H9 (cell line): Measurements from ENCODE around the gene CFAP46. TPM values are rescaled to one million over a fixed set of nuclear protein-coding genes. Genes with fewer than 3 reads are reported as not detected.

Source experiments
- DNase-seq: peaks from one replicate; pipeline ENCODE4 v3.0.0-alpha.2; 2017
- H2AFZ ChIP-seq: one replicate; pipeline ENCODE4 v1.6.1; 2013; ENCODE audit warnings: mild to moderate bottlenecking, low read length, control low read depth, moderate library complexity
- H2AK5ac ChIP-seq: 2 replicates; pipeline ENCODE4 v1.6.1; 2013; ENCODE audit warnings: low read length, control low read depth, mixed read lengths; ENCODE audit not compliant: insufficient read length
- H2BK120ac ChIP-seq: one replicate; pipeline ENCODE4 v1.6.1; 2013; ENCODE audit warnings: low read depth, mild to moderate bottlenecking, low read length, control low read depth, inconsistent platforms; ENCODE audit not compliant: poor library complexity, severe bottlenecking
- H2BK12ac ChIP-seq: 2 replicates; pipeline ENCODE4 v1.6.1; 2013; ENCODE audit warnings: low read length, control low read depth, mixed read lengths, low read depth; ENCODE audit not compliant: insufficient read length
- H2BK15ac ChIP-seq: 2 replicates; pipeline ENCODE4 v1.6.1; 2013; ENCODE audit warnings: low read depth, low read length, control low read depth
- H2BK20ac ChIP-seq: one replicate; pipeline ENCODE4 v1.6.1; 2013; ENCODE audit warnings: low read depth, mild to moderate bottlenecking, low read length, control low read depth, inconsistent platforms; ENCODE audit not compliant: poor library complexity, severe bottlenecking
- H2BK5ac ChIP-seq: 2 replicates; pipeline ENCODE4 v1.6.1; 2013; ENCODE audit warnings: low read length, control low read depth, mixed read lengths; ENCODE audit not compliant: insufficient read length
- H3K14ac ChIP-seq: 2 replicates; pipeline ENCODE4 v1.6.1; 2013; ENCODE audit warnings: low read length, control low read depth; ENCODE audit not compliant: insufficient read depth
- H3K18ac ChIP-seq: 2 replicates; pipeline ENCODE4 v1.6.1; 2013; ENCODE audit warnings: low read depth, mild to moderate bottlenecking, mixed read lengths, low read length, control low read depth; ENCODE audit not compliant: insufficient read length
- H3K23ac ChIP-seq: 2 replicates; pipeline ENCODE4 v1.6.1; 2013; ENCODE audit warnings: low read length, control low read depth, mixed read lengths, low read depth; ENCODE audit not compliant: insufficient read length
- H3K23me2 ChIP-seq: 2 replicates; pipeline ENCODE4 v1.6.1; 2013; ENCODE audit warnings: low read depth, mild to moderate bottlenecking, mixed read lengths, low read length, control low read depth; ENCODE audit not compliant: insufficient read length, poor library complexity, severe bottlenecking
- H3K27ac ChIP-seq: 2 replicates; pipeline ENCODE4 v1.5.1; 2013; ENCODE audit warnings: low read length, control low read depth, mixed read lengths, low read depth; ENCODE audit not compliant: insufficient read length
- H3K27me3 ChIP-seq: 2 replicates; pipeline ENCODE4 v1.6.1; 2013; ENCODE audit warnings: low read length, control low read depth, inconsistent platforms; ENCODE audit not compliant: insufficient read depth
- H3K4ac ChIP-seq: 2 replicates; pipeline ENCODE4 v1.6.1; 2013; ENCODE audit warnings: low read depth, mild to moderate bottlenecking, control low read depth, inconsistent platforms, low read length, moderate library complexity
- H3K4me1 ChIP-seq: 2 replicates; pipeline ENCODE4 v1.6.1; 2013; ENCODE audit warnings: low read length, control low read depth, inconsistent platforms; ENCODE audit not compliant: insufficient read depth
- H3K4me2 ChIP-seq: 2 replicates; pipeline ENCODE4 v1.6.1; 2013; ENCODE audit warnings: low read length, control low read depth, mixed read lengths; ENCODE audit not compliant: insufficient read length, insufficient read depth
- H3K56ac ChIP-seq: 2 replicates; pipeline ENCODE4 v1.6.1; 2013; ENCODE audit warnings: low read depth, mild to moderate bottlenecking, mixed read lengths, low read length, control low read depth; ENCODE audit not compliant: insufficient read length
- H3K79me1 ChIP-seq: 2 replicates; pipeline ENCODE4 v1.6.1; 2013; ENCODE audit warnings: low read depth, mild to moderate bottlenecking, moderate library complexity, low read length, control low read depth, inconsistent platforms; ENCODE audit not compliant: insufficient read depth, poor library complexity, severe bottlenecking
- H3K79me2 ChIP-seq: 2 replicates; pipeline ENCODE4 v1.6.1; 2013; ENCODE audit warnings: low read length, control low read depth, inconsistent platforms; ENCODE audit not compliant: insufficient read depth
- H3K9ac ChIP-seq: 2 replicates; pipeline ENCODE4 v1.6.1; 2013; ENCODE audit warnings: low read length, control low read depth, mixed read lengths; ENCODE audit not compliant: insufficient read length; ENCODE audit errors: extremely low read depth
- H3K9me3 ChIP-seq: one replicate; pipeline ENCODE4 v1.6.1; 2013; ENCODE audit warnings: low read depth, low read length, inconsistent platforms; ENCODE audit not compliant: control insufficient read depth
- H3T11ph ChIP-seq: one replicate; pipeline ENCODE4 v1.6.1; 2013; ENCODE audit warnings: mild to moderate bottlenecking, low read length, control low read depth, inconsistent platforms
- H4K20me1 ChIP-seq: one replicate; pipeline ENCODE4 v1.6.1; 2013; ENCODE audit not compliant: control insufficient read depth, insufficient read length, insufficient read depth
- H4K5ac ChIP-seq: 2 replicates; pipeline ENCODE4 v1.6.1; 2013; ENCODE audit warnings: low read depth, mild to moderate bottlenecking, mixed read lengths, low read length, control low read depth; ENCODE audit not compliant: insufficient read length
- H4K8ac ChIP-seq: replicated peaks from 2 replicates; pipeline ENCODE4 v1.6.1; 2013; ENCODE audit warnings: low read length, control low read depth, mixed read lengths, low read depth; ENCODE audit not compliant: insufficient read length
- H4K91ac ChIP-seq: 2 replicates; pipeline ENCODE4 v1.6.1; 2013; ENCODE audit warnings: low read depth, mild to moderate bottlenecking, moderate library complexity, mixed read lengths, low read length, control low read depth; ENCODE audit not compliant: insufficient read length
- H3K27ac Mint-ChIP-seq, 3 experiments: 2 replicates in 2 of 3; 3 replicates in 1 of 3; pipeline ENCODE4 v1.8.0; 2020 to 2021; ENCODE audit warnings: mixed read lengths in 3 of 3, mild to moderate bottlenecking in 1 of 3, moderate library complexity in 1 of 3
- H3K27me3 Mint-ChIP-seq: 2 replicates; pipeline ENCODE4 v1.8.0; 2021; ENCODE audit warnings: low read depth, mild to moderate bottlenecking, moderate library complexity, mixed read lengths
- H3K36me3 Mint-ChIP-seq, 3 experiments: 2 replicates in 2 of 3; 3 replicates in 1 of 3; pipeline ENCODE4 v1.8.0; 2020 to 2021; ENCODE audit warnings: low read depth in 3 of 3, mixed read lengths in 3 of 3; ENCODE audit not compliant: insufficient read depth in 1 of 3
- H3K4me1 Mint-ChIP-seq, 2 experiments: 2 replicates each; pipeline ENCODE4 v1.8.0; 2020; ENCODE audit warnings: mixed read lengths in 2 of 2
- H3K4me3 Mint-ChIP-seq, 2 experiments: 2 replicates in 1 of 2; 3 replicates in 1 of 2; pipeline ENCODE4 v1.8.0; 2020 to 2021; ENCODE audit warnings: mild to moderate bottlenecking in 2 of 2, mixed read lengths in 2 of 2, moderate library complexity in 1 of 2
- H3K9me3 Mint-ChIP-seq, 2 experiments: 2 replicates in 1 of 2; 3 replicates in 1 of 2; pipeline ENCODE4 v1.8.0; 2020; ENCODE audit warnings: mild to moderate bottlenecking in 2 of 2, mixed read lengths in 2 of 2, moderate library complexity in 1 of 2
- WGBS: extraction: QIAGEN DNeasy Blood & Tissue Kit; methylation state at CpG from one replicate; pipeline ENCODE4 v1.1.7; 2013; ENCODE audit warnings: missing lambda C conversion rate, low lambda C conversion rate, mixed read lengths; ENCODE audit not compliant: insufficient read length; ENCODE audit errors: extremely low coverage; 5-methylcytosine and 5-hydroxymethylcytosine counted together
- total RNA-seq: library from RNA; stranded (reverse); gene quantifications from 2 replicates; pipeline ENCODE4 v1.2.1, GENCODE V29; 2021
- TF ChIP-seq, protein P1 (sequence below): fragments of 200-600 bp; sonication (generic); conservative IDR thresholded peaks from 3 replicates; pipeline ENCODE4 v1.8.0; 2021; ENCODE audit warnings: antibody characterized with exemption, mild to moderate bottlenecking

The CFAP46 gene
- total RNA-seq, 1 experiment from 2014 or later: 3.1 TPM

DNA sequence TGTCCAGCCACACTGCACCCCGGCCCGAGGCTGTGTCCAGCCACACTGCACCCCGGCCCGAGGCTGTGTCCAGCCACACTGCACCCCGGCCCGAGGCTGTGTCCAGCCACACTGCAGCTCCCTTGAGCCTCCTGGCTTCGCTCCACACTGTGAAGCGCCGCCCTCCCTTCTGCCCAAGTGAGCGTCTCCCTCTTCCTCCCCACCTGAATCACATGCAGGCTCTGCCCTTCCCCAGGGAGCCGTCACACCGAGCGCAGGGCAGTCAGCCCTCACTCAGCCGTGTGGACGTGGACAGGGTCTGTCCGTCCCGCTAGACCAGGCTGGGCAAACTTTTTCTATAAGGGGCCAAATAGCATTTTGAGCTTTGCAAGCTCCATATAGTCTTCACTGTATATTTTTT, 27.6 kb downstream of the CFAP46 start:
- H3K27ac ChIP-seq: no peak overlapping the region
- peak overlapping the region in 1 of 3 experiments; percentile 52; a peak in 1 of 7 replicates for H3K27ac Mint-ChIP-seq
- H3K27me3 ChIP-seq: no peaks in the 10 kb centered on the region
- H2AFZ ChIP-seq: no peak overlapping the region
- H3K9ac ChIP-seq: no peak overlapping the region
- no peak overlapping the region for H3K4ac ChIP-seq
- H3K4me3 Mint-ChIP-seq: no peak overlapping the region
- no peak overlapping the region for H2BK120ac ChIP-seq
- no peaks in the 10 kb centered on the region for H3K4me1 ChIP-seq
- peaks cover 9% of the 10 kb centered on the region for H3K27me3 Mint-ChIP-seq
- no peak overlapping the region for H3K23ac ChIP-seq
- no peak overlapping the region for H2BK12ac ChIP-seq
- WGBS: no CpG with 5 or more reads among the region's 17 CpGs
- H3K4me2 ChIP-seq: no peak overlapping the region
- H3K79me2 ChIP-seq: no peaks in the 10 kb centered on the region
- H2AK5ac ChIP-seq: no peak overlapping the region
- H3K4me1 Mint-ChIP-seq: peaks cover 10 to 24% of the 10 kb centered on the region in 2 experiments
- no peak overlapping the region for H4K5ac ChIP-seq
- H3K56ac ChIP-seq: no peak overlapping the region
- TF ChIP-seq, protein P1, sequence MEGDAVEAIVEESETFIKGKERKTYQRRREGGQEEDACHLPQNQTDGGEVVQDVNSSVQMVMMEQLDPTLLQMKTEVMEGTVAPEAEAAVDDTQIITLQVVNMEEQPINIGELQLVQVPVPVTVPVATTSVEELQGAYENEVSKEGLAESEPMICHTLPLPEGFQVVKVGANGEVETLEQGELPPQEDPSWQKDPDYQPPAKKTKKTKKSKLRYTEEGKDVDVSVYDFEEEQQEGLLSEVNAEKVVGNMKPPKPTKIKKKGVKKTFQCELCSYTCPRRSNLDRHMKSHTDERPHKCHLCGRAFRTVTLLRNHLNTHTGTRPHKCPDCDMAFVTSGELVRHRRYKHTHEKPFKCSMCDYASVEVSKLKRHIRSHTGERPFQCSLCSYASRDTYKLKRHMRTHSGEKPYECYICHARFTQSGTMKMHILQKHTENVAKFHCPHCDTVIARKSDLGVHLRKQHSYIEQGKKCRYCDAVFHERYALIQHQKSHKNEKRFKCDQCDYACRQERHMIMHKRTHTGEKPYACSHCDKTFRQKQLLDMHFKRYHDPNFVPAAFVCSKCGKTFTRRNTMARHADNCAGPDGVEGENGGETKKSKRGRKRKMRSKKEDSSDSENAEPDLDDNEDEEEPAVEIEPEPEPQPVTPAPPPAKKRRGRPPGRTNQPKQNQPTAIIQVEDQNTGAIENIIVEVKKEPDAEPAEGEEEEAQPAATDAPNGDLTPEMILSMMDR: no peak
- H4K8ac ChIP-seq: no peak overlapping the region
- H3K23me2 ChIP-seq: no peaks in the 10 kb centered on the region
- no peaks in the 10 kb centered on the region for H4K20me1 ChIP-seq
- no peak overlapping the region for H2BK15ac ChIP-seq
- DNase-seq: no peak
- no peaks in the 10 kb centered on the region for H3K79me1 ChIP-seq
- H3K14ac ChIP-seq: no peak overlapping the region
- no peak overlapping the region for H4K91ac ChIP-seq
- H3K36me3 Mint-ChIP-seq: no peaks in the 10 kb centered on the region
- no peak overlapping the region for H3K18ac ChIP-seq
- H3K9me3 ChIP-seq: no peaks in the 10 kb centered on the region
- no peak overlapping the region for H3T11ph ChIP-seq
- H3K9me3 Mint-ChIP-seq: no peaks in the 10 kb centered on the region; a peak in 1 of 5 replicates
- H2BK20ac ChIP-seq: no peak overlapping the region
- H2BK5ac ChIP-seq: no peak overlapping the region
